ENCODE data around the gene ZBTB6. TPM values are rescaled to one million over a fixed set of nuclear protein-coding genes. Genes with fewer than 3 reads are reported as not detected.
"Not testable (repeated sequence)": the region's sequence is repeated elsewhere in the genome, so short reads cannot be mapped to it uniquely, and the experiment has no call there.

Gene ZBTB6
- total RNA-seq, 4 donors from 2014 or later, result 3.8 to 39.1 (median 13.3) TPM

DNA sequence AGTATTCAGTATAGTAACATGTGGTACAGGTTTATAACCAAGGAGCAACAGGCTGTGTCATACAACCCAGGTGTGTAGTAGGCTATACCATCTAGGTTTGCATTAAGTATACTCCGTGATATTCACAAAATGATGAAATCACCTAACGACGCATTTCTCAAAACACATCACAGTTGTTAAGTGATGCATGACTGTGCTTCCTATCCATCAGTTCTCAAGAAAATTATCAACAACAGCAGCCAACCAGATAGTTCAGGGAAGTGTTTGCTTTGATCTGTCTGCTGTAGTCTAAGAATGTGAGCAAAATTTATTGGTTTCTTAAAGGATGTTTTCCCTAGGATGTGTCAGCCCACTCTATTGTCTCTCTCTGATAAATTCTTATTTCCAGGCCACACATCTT, 10.8 kb upstream of the ZBTB6 start:
- no peak for DNase-seq
- no peak overlapping the region for H3K4me3 ChIP-seq
- no peaks in the 10 kb centered on the region for H3K4me1 ChIP-seq
- H3K27me3 ChIP-seq, result no peaks in the 10 kb centered on the region
- no peak overlapping the region for H3K27ac ChIP-seq
- TF ChIP-seq POLR2A (IDR thresholded peaks at IDR 0.05), result no peak
- TF ChIP-seq, protein P1, sequence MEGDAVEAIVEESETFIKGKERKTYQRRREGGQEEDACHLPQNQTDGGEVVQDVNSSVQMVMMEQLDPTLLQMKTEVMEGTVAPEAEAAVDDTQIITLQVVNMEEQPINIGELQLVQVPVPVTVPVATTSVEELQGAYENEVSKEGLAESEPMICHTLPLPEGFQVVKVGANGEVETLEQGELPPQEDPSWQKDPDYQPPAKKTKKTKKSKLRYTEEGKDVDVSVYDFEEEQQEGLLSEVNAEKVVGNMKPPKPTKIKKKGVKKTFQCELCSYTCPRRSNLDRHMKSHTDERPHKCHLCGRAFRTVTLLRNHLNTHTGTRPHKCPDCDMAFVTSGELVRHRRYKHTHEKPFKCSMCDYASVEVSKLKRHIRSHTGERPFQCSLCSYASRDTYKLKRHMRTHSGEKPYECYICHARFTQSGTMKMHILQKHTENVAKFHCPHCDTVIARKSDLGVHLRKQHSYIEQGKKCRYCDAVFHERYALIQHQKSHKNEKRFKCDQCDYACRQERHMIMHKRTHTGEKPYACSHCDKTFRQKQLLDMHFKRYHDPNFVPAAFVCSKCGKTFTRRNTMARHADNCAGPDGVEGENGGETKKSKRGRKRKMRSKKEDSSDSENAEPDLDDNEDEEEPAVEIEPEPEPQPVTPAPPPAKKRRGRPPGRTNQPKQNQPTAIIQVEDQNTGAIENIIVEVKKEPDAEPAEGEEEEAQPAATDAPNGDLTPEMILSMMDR (IDR thresholded peaks at IDR 0.05), result no peak
- intact Hi-C loops (cut with DNase I; ENCODE audit: low total_unique reads), result no loop called here
- H3K36me3 ChIP-seq, result no peaks in the 10 kb centered on the region
- no peaks in the 10 kb centered on the region for H3K9me3 ChIP-seq

DNA sequence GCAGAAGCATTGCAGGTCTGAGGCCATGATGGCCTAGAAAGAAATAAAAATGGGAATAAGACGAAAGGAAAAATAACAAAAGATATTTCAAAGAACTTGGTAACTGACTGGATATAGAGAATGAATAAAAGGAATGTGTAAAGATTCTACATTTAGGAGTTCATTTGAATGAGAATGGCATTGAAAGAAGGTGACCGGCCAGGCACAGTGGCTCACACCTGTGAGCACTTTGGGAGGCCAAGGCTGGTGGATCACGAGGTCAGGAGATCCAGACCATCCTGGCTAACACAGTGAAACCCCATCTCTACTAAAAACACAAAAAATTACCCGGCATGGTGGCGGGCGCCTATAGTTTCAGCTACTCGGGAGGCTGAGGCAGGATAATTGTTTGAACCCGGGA, 9.6 kb upstream of the ZBTB6 start:
- H3K27ac ChIP-seq, result no peak overlapping the region
- no peaks in the 10 kb centered on the region for H3K9me3 ChIP-seq
- H3K4me1 ChIP-seq, result no peaks in the 10 kb centered on the region
- TF ChIP-seq, protein P1 (IDR thresholded peaks at IDR 0.05), result no peak
- TF ChIP-seq POLR2A (IDR thresholded peaks at IDR 0.05), result no peak
- no peak for DNase-seq
- no peak overlapping the region for H3K4me3 ChIP-seq
- H3K27me3 ChIP-seq, result no peaks in the 10 kb centered on the region
- no peaks in the 10 kb centered on the region for H3K36me3 ChIP-seq
- intact Hi-C loops (cut with DNase I; ENCODE audit: low total_unique reads), result no loop called here

DNA sequence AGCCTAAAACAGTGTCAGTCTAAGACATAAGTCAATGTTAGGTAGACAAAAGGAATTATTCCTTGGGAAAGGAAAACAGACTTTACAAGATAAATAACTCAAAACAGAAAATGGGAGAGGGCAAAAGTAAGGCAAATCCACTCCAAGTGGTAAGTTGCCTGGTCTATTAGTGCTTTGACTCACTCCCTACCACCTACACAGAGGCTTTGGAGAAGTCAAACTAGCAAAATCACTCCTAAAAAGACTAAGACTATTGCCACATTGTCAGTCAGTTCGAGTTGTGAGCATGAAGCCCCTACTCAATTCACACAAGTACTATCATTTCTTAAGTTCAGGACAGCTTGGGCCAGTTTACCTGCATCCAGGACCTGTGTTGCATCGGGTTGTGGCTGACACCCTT, 5.2 kb upstream of the ZBTB6 start:
- intact Hi-C loops (cut with DNase I; ENCODE audit: low total_unique reads), result no loop called here
- Histone ChIP-seq H3K27me3 (no peaks in the 10 kb centered on the region), H3K36me3 (no peaks in the 10 kb centered on the region)

DNA sequence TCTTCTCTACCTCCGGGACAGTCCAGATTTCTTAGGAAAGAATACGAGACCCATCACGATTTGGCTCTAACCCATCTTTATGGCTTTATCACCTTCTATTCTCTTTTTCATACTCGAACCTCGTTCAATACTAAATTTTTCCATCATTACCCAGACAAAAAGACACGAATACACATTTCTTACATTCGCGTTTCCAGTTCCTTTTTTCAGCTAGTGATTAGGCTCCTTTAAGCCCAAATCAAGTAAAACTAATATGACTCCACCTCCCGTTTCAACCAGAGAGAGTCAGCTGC, 506 bp downstream of the ZBTB6 start:
- no peaks in the 10 kb centered on the region for H3K36me3 ChIP-seq
- peaks cover 0 to 5% of the 10 kb centered on the region in 2 donors for H3K4me1 ChIP-seq
- no peaks in the 10 kb centered on the region for H3K9me3 ChIP-seq
- intact Hi-C loops (cut with DNase I; ENCODE audit: low total_unique reads), result no loop called here
- no peaks in the 10 kb centered on the region for H3K27me3 ChIP-seq
- peak overlapping the region; percentile 68 to 73 for H3K4me3 ChIP-seq
- no peak for TF ChIP-seq POLR2A (IDR thresholded peaks at IDR 0.05)
- TF ChIP-seq, protein P1 (IDR thresholded peaks at IDR 0.05), result no peak
- DNase-seq, result no peak
- peak overlapping the region; percentile 76 to 86 for H3K27ac ChIP-seq

More for the DNA sequence above, 5.2 kb upstream of the ZBTB6 start:
- Histone ChIP-seq H3K4me3 (no peak overlapping the region), H3K4me1 (no peaks in the 10 kb centered on the region), H3K27ac (no peak overlapping the region), H3K9me3 (no peaks in the 10 kb centered on the region)
- no peak for DNase-seq
- no peak for TF ChIP-seq POLR2A (IDR thresholded peaks at IDR 0.05)
- TF ChIP-seq, protein P1 (IDR thresholded peaks at IDR 0.05), result no peak

DNA sequence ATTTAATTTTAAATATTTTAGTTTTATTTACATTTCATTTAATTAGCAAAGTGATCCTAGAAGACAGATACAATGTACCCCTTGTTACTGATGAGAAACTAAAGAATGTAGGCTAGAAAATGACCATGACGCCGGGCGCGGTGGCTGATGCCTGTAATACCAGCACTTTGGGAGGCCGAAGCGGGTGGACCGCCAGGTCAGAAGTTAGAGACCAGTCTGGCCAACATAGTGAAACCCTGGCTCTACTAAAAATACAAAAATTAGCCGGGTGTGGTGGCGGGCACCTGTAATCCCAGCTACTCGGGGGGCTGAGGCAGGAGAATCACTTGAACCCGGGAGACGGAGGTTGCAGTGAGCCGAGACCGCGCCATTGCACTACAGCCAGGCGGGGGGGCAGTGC, 7.0 kb downstream of the ZBTB6 start:
- H3K36me3 ChIP-seq; DNase-seq; H3K4me3 ChIP-seq; H3K27me3 ChIP-seq; intact Hi-C loops (cut with DNase I; ENCODE audit: low total_unique reads); H3K27ac ChIP-seq; H3K9me3 ChIP-seq: not testable (repeated sequence)
- H3K4me1 ChIP-seq, result peaks cover 4 to 14% of the 10 kb centered on the region in 2 donors

Data from uterus (tissue), 4 donors.